ENCODE results near the gene SNUPN.

The SNUPN gene

GRCh38 chr15:75651810-75652543 is 26.5 kb upstream of the SNUPN start:
- DNase-seq (ENCODE audit: insufficient read length) (no peak), FAIRE-seq (no peak)
- no peak for TF ChIP-seq POLR2A (IDR thresholded peaks at IDR 0.05; ENCODE audit: low read depth, low read length)
- TF ChIP-seq POLR2AphosphoS5 (IDR thresholded peaks at IDR 0.05; ENCODE audit: low read depth, low read length): no peak
- TF ChIP-seq TAF1 (IDR thresholded peaks at IDR 0.05; ENCODE audit: borderline replicate concordance, low read depth, low read length): no peak

GRCh38 chr15:75650908-75651809 is 25.6 kb upstream of the SNUPN start:
- no peak for TF ChIP-seq TAF1 (IDR thresholded peaks at IDR 0.05; ENCODE audit: borderline replicate concordance, low read depth, low read length)
- TF ChIP-seq POLR2AphosphoS5 (IDR thresholded peaks at IDR 0.05; ENCODE audit: low read depth, low read length): no peak
- TF ChIP-seq POLR2A (IDR thresholded peaks at IDR 0.05; ENCODE audit: low read depth, low read length): no peak
- DNase-seq (ENCODE audit: insufficient read length) (no peak), FAIRE-seq (no peak)

- DNase-seq (ENCODE audit: insufficient read length): no peak
- no peak for FAIRE-seq
- TF ChIP-seq TAF1 (IDR thresholded peaks at IDR 0.05; ENCODE audit: borderline replicate concordance, low read depth, low read length): no peak
- no peak for TF ChIP-seq POLR2AphosphoS5 (IDR thresholded peaks at IDR 0.05; ENCODE audit: low read depth, low read length)
- no peak for TF ChIP-seq POLR2A (IDR thresholded peaks at IDR 0.05; ENCODE audit: low read depth, low read length)
Observed at GRCh38 chr15:75649848-75650247, 24.3 kb upstream of the SNUPN start.

GRCh38 chr15:75649045-75649761 is 23.7 kb upstream of the SNUPN start:
- TF ChIP-seq POLR2AphosphoS5 (IDR thresholded peaks at IDR 0.05; ENCODE audit: low read depth, low read length): no peak
- no peak for TF ChIP-seq POLR2A (IDR thresholded peaks at IDR 0.05; ENCODE audit: low read depth, low read length)
- no peak for TF ChIP-seq TAF1 (IDR thresholded peaks at IDR 0.05; ENCODE audit: borderline replicate concordance, low read depth, low read length)
- DNase-seq (ENCODE audit: insufficient read length) (no peak), FAIRE-seq (no peak)

GRCh38 chr15:75648156-75649000 is 22.9 kb upstream of the SNUPN start:
- no peak for FAIRE-seq
- peak; percentile 49 for DNase-seq (ENCODE audit: insufficient read length)
- no peak for TF ChIP-seq POLR2A (IDR thresholded peaks at IDR 0.05; ENCODE audit: low read depth, low read length)
- no peak for TF ChIP-seq POLR2AphosphoS5 (IDR thresholded peaks at IDR 0.05; ENCODE audit: low read depth, low read length)
- no peak for TF ChIP-seq TAF1 (IDR thresholded peaks at IDR 0.05; ENCODE audit: borderline replicate concordance, low read depth, low read length)

- FAIRE-seq (peak; percentile 73), DNase-seq (ENCODE audit: insufficient read length) (peak; percentile 74)
- TF ChIP-seq TAF1 (IDR thresholded peaks at IDR 0.05; ENCODE audit: borderline replicate concordance, low read depth, low read length) (no peak), POLR2A (IDR thresholded peaks at IDR 0.05; ENCODE audit: low read depth, low read length) (no peak), POLR2AphosphoS5 (IDR thresholded peaks at IDR 0.05; ENCODE audit: low read depth, low read length) (no peak)
Observed at GRCh38 chr15:75647370-75648155, 22.0 kb upstream of the SNUPN start, which contains the start of gene SNX33. SNX33 (plus strand) TSS chr15:75647912; CDS start chr15:75649103, 1,191 bp downstream.

GRCh38 chr15:75646944-75647364 is 21.4 kb upstream of the SNUPN start:
- DNase-seq (ENCODE audit: insufficient read length): no peak
- peak; percentile 66 for FAIRE-seq
- no peak for TF ChIP-seq POLR2AphosphoS5 (IDR thresholded peaks at IDR 0.05; ENCODE audit: low read depth, low read length)

- no peak for DNase-seq (ENCODE audit: insufficient read length)
- FAIRE-seq: no peak
- TF ChIP-seq POLR2AphosphoS5 (IDR thresholded peaks at IDR 0.05; ENCODE audit: low read depth, low read length) (no peak), TAF1 (IDR thresholded peaks at IDR 0.05; ENCODE audit: borderline replicate concordance, low read depth, low read length) (no peak), POLR2A (IDR thresholded peaks at IDR 0.05; ENCODE audit: low read depth, low read length) (no peak)
Observed at GRCh38 chr15:75646112-75646943, 20.8 kb upstream of the SNUPN start.

GRCh38 chr15:75644376-75644775 is 18.9 kb upstream of the SNUPN start:
- DNase-seq (ENCODE audit: insufficient read length) (no peak), FAIRE-seq (no peak)
- TF ChIP-seq POLR2A (IDR thresholded peaks at IDR 0.05; ENCODE audit: low read depth, low read length) (no peak), TAF1 (IDR thresholded peaks at IDR 0.05; ENCODE audit: borderline replicate concordance, low read depth, low read length) (no peak), POLR2AphosphoS5 (IDR thresholded peaks at IDR 0.05; ENCODE audit: low read depth, low read length) (no peak)
